K562 treated with DMSO at 1 percent for 24 hours (cell line): ENCODE measurements around the gene TRAF6. TPM values are rescaled to one million over a fixed set of nuclear protein-coding genes. Genes with fewer than 3 reads are reported as not detected.

ENCODE experiments used
- total RNA-seq: library from RNA; unstranded; fragments of 300-600 nt; gene quantifications from 2 replicates; pipeline ENCODE4 v1.2.3, GENCODE V29; 2022; ENCODE audit warnings: low read depth; ENCODE audit not compliant: insufficient read depth

The TRAF6 gene
- total RNA-seq = 5.8 and 6.8 TPM in 2 replicates

GRCh38 chr11:36509694-36510593, at the start of gene TRAF6:
Gene TRAF6, minus strand, starts transcription at chr11:36510272. Its CDS starts 8,757 bp downstream, at chr11:36501515.

Other genes with a start within 250 kb of the TRAF6 start
- 24.8 and 27.3 TPM in 2 replicates for gene COMMD9, start 220.8 kb downstream of the TRAF6 start, total RNA-seq
- 0.93 and 2.8 TPM in 2 replicates for gene PRR5L, start 214.0 kb downstream of the TRAF6 start, total RNA-seq
- 1.9 and 2.6 TPM in 2 replicates for gene RAG1, start 57.7 kb upstream of the TRAF6 start, total RNA-seq
- gene IFTAP, start 84.2 kb upstream of the TRAF6 start, total RNA-seq = 29.7 and 34.1 TPM in 2 replicates
- not detected in 2 replicates for gene RAG2, start 88.0 kb upstream of the TRAF6 start, total RNA-seq